A673 (cell line): ENCODE measurements around the gene CPT1A.

ENCODE experiments used
- CTCF ChIP-seq: fragments of 300-800, 200-600 bp; sonication (generic); conservative IDR thresholded peaks from 2 replicates; pipeline ENCODE4 v1.5.1; 2017; ENCODE audit warnings: low read depth, mild to moderate bottlenecking, antibody characterized with exemption, low read length, moderate library complexity, mixed read lengths
- EZH2 ChIP-seq: fragments of 200-600 bp; sonication (generic); IDR thresholded peaks from 2 replicates; pipeline ENCODE4 v1.6.1; 2017; ENCODE audit warnings: borderline replicate concordance, low read depth, mild to moderate bottlenecking, mixed read lengths, antibody characterized with exemption, low read length; ENCODE audit not compliant: poor library complexity, severe bottlenecking

- no peak for TF ChIP-seq CTCF
- no peak for TF ChIP-seq EZH2
Observed at GRCh38 chr11:68784653-68785052, 57.1 kb downstream of the CPT1A start.
